SK-N-SH treated with all-trans-retinoic acid at 6 μM for 48 hours (cell line): ENCODE measurements around the gene DHH.

Experiments used
- ATAC-seq: fragments of 200-7000 bp; cut with Tn5 transposase; 3 replicates; pipeline ENCODE4 v1.9.1; 2020; ENCODE audit warnings: mild to moderate bottlenecking, moderate library complexity
- ARNTL ChIP-seq: fragments of 450-650 bp; formaldehyde crosslinking; IDR thresholded peaks from 2 replicates; pipeline ENCODE4 v1.5.0; 2020; ENCODE audit warnings: low read depth, mild to moderate bottlenecking, moderate library complexity, borderline replicate concordance
- BACH2 ChIP-seq: fragments of 250-450 bp; sonication (Bioruptor Pico); IDR thresholded peaks from 2 replicates; pipeline ENCODE4 v1.9.0; 2021; ENCODE audit warnings: mild to moderate bottlenecking, borderline replicate concordance
- CREB5 ChIP-seq: fragments of 250-450 bp; sonication (Bioruptor Pico); IDR thresholded peaks from 2 replicates; pipeline ENCODE4 v1.5.1; 2020; ENCODE audit warnings: low read depth, mild to moderate bottlenecking, moderate library complexity
- CSDC2 ChIP-seq: fragments of 250-450 bp; sonication (Bioruptor Pico); IDR thresholded peaks from 2 replicates; pipeline ENCODE4 v1.5.0; 2020; ENCODE audit warnings: mild to moderate bottlenecking, moderate library complexity
- CSRNP3 ChIP-seq: fragments of 250-450 bp; sonication (Bioruptor Pico); IDR thresholded peaks from 2 replicates; pipeline ENCODE4 v1.5.1; 2021; ENCODE audit warnings: mild to moderate bottlenecking, moderate library complexity
- ESRRG ChIP-seq: fragments of 250-450 bp; sonication (Bioruptor Pico); IDR thresholded peaks from 2 replicates; pipeline ENCODE4 v1.6.1; 2021; ENCODE audit warnings: mild to moderate bottlenecking
- GLIS3 ChIP-seq: fragments of 250-450 bp; sonication (Bioruptor Pico); IDR thresholded peaks from 2 replicates; pipeline ENCODE4 v1.5.0; 2020; ENCODE audit warnings: mild to moderate bottlenecking, moderate library complexity
- ISL1 ChIP-seq: fragments of 250-450 bp; sonication (Bioruptor Pico); IDR thresholded peaks from 2 replicates; pipeline ENCODE4 v2.1.2; 2022; ENCODE audit warnings: mild to moderate bottlenecking, moderate library complexity
- OSR1 ChIP-seq: fragments of 250-450 bp; sonication (Bioruptor Pico); IDR thresholded peaks from 2 replicates; pipeline ENCODE4 v1.8.0; 2022; ENCODE audit warnings: moderate library complexity, mild to moderate bottlenecking, inconsistent platforms
- PATZ1 ChIP-seq: fragments of 250-450 bp; sonication (Bioruptor Pico); IDR thresholded peaks from 2 replicates; pipeline ENCODE4 v1.8.0; 2020; ENCODE audit warnings: mild to moderate bottlenecking, moderate library complexity, borderline replicate concordance
- POU6F1 ChIP-seq: fragments of 250-450 bp; sonication (Bioruptor Pico); IDR thresholded peaks from 2 replicates; pipeline ENCODE4 v1.8.0; 2021; ENCODE audit warnings: low read depth, mild to moderate bottlenecking, moderate library complexity, borderline replicate concordance
- RARB ChIP-seq: fragments of 250-450 bp; sonication (Bioruptor Pico); IDR thresholded peaks from 2 replicates; pipeline ENCODE4 v1.8.0; 2021; ENCODE audit warnings: mild to moderate bottlenecking, moderate library complexity
- SNAI2 ChIP-seq: fragments of 250-450 bp; sonication (Bioruptor Pico); IDR thresholded peaks from 2 replicates; pipeline ENCODE4 v1.5.0; 2020; ENCODE audit warnings: mild to moderate bottlenecking, moderate library complexity
- TCF4 ChIP-seq: fragments of 250-450 bp; sonication (Bioruptor Pico); IDR thresholded peaks from 2 replicates; pipeline ENCODE4 v1.8.0; 2021; ENCODE audit warnings: mild to moderate bottlenecking, moderate library complexity, borderline replicate concordance
- TOX ChIP-seq: fragments of 250-450 bp; sonication (Bioruptor Pico); IDR thresholded peaks from 2 replicates; pipeline ENCODE4 v1.8.0; 2021; ENCODE audit warnings: mild to moderate bottlenecking, moderate library complexity, borderline replicate concordance
- ZC3H10 ChIP-seq: fragments of 250-450 bp; sonication (Bioruptor Pico); IDR thresholded peaks from 2 replicates; pipeline ENCODE4 v1.5.1; 2021; ENCODE audit warnings: mild to moderate bottlenecking, moderate library complexity
- ZFP30 ChIP-seq: fragments of 450-650 bp; formaldehyde crosslinking; IDR thresholded peaks from 2 replicates; pipeline ENCODE4 v1.5.0; 2022; ENCODE audit warnings: mild to moderate bottlenecking, moderate library complexity
- ZNF565 ChIP-seq: fragments of 450-650 bp; formaldehyde crosslinking; conservative IDR thresholded peaks from 2 replicates; pipeline ENCODE4 v1.5.0; 2020; ENCODE audit warnings: low read depth, mild to moderate bottlenecking, moderate library complexity
- ZNF70 ChIP-seq: fragments of 450-650 bp; formaldehyde crosslinking; IDR thresholded peaks from 2 replicates; pipeline ENCODE4 v1.5.0; 2020; ENCODE audit warnings: mild to moderate bottlenecking, moderate library complexity
- ZNF8 ChIP-seq: fragments of 450-650 bp; formaldehyde crosslinking; IDR thresholded peaks from 2 replicates; pipeline ENCODE4 v1.5.0; 2020; ENCODE audit warnings: mild to moderate bottlenecking, moderate library complexity

DHH gene

GRCh38 chr12:49039421-49040363 is 54.9 kb downstream of the DHH start:
- TF ChIP-seq POU6F1 (CRISPR knock-in tag) = no peak
- TF ChIP-seq BACH2 (CRISPR knock-in tag) = no peak
- TF ChIP-seq ZNF565 = no peak
- no peak for TF ChIP-seq ISL1 (CRISPR knock-in tag)
- TF ChIP-seq, all 23 proteins: peak for 0
- ATAC-seq = no peak

- no peak for ATAC-seq
- TF ChIP-seq POU6F1 (CRISPR knock-in tag) = no peak
- TF ChIP-seq ARNTL = no peak
- no peak for TF ChIP-seq ZNF565
- TF ChIP-seq CSRNP3 = no peak
- no peak for TF ChIP-seq TOX (CRISPR knock-in tag)
- TF ChIP-seq SNAI2 (CRISPR knock-in tag) = no peak
- TF ChIP-seq CREB5 (CRISPR knock-in tag) = no peak
- no peak for TF ChIP-seq ZC3H10 (CRISPR knock-in tag)
- no peak for TF ChIP-seq ZNF70 (CRISPR knock-in tag)
- no peak for TF ChIP-seq ZNF8 (CRISPR knock-in tag)
- TF ChIP-seq PATZ1 (CRISPR knock-in tag) = no peak
Observed at GRCh38 chr12:49038291-49038955, 56.2 kb downstream of the DHH start.

GRCh38 chr12:49037947-49038237 is 56.7 kb downstream of the DHH start:
- TF ChIP-seq ARNTL (no peak), RARB (no peak), SNAI2 (CRISPR knock-in tag) (no peak), ZC3H10 (CRISPR knock-in tag) (no peak), ESRRG (CRISPR knock-in tag) (no peak), OSR1 (CRISPR knock-in tag) (no peak), ZNF70 (CRISPR knock-in tag) (no peak), CSDC2 (no peak), ISL1 (CRISPR knock-in tag) (no peak), CSRNP3 (no peak), CREB5 (CRISPR knock-in tag) (no peak), POU6F1 (CRISPR knock-in tag) (no peak), TOX (CRISPR knock-in tag) (no peak), ZFP30 (no peak), BACH2 (CRISPR knock-in tag) (no peak), ZNF8 (CRISPR knock-in tag) (no peak), TCF4 (no peak), GLIS3 (CRISPR knock-in tag) (no peak), ZNF565 (no peak)
- ATAC-seq = no peak
